HK-2 (cell line): Measurements from ENCODE around the gene SERP2.
"Not testable (repeated sequence)": the region's sequence is repeated elsewhere in the genome, so short reads cannot be mapped to it uniquely, and the experiment has no call there.

Source experiments
- DNase-seq: peaks from one replicate; pipeline ENCODE4 v3.0.0-alpha.2; 2018; ENCODE audit not compliant: unreplicated experiment

SERP2 gene

DNA sequence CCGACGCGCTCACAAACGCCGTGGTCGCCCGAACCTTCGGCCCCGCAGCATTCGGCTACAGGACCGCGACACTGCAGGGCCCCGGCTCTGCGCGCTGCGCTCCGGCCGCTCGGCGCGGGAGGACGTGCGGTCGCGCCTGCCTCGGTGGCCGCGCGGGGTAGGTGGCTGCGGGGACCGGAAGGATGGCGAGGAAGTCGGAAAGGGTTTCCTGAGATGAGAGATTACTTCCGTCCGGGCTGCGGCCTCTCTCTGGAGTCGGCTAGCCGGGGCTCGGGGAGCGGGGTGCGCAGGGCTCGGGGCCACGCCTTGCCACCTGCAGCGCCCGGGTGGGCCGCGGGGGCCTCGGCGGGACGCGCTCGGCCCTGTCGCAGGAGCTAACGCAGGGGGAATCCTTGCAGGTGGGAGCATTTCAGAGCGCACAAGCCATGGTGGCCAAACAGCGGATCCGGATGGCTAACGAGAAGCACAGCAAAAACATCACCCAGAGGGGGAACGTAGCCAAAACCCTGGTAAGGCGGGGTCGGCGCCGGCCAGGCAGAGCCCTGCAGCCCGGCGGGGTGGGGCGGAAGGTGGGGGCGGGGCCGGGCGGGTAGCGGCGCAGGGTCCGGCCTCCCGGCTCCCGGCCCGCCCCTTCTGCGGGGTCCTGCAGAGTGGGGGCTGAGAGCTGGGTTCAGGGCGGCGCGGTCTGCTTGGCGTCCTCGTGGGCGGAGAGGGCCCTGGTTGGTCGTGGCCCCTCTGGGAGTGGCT is at the start of gene SERP2:
SERP2 (plus strand) TSS at position 224 of the 747 bp plus-strand sequence; CDS start at position 426, 202 bp downstream.
- no peak for DNase-seq

DNA sequence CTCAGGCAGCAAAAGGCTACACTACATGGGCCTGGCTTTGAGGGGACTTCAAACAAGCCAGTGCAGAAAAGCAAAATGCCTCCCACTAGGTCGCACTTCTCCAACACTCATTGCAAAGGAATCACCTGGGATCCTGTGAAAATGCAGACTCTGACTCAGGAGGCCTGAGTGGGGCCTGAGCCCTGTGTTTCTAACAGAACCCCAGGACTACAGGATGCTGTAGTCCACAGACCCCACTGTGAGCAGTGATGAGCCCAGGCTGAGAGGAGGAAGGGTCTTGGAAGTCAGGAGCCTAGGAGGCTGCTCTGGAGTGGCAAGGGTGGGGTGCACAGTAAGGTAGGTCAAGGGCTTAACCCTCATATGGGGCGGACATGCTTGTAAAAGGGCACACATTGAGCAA is 46.7 kb upstream of the SERP2 start:
- no peak for DNase-seq

DNA sequence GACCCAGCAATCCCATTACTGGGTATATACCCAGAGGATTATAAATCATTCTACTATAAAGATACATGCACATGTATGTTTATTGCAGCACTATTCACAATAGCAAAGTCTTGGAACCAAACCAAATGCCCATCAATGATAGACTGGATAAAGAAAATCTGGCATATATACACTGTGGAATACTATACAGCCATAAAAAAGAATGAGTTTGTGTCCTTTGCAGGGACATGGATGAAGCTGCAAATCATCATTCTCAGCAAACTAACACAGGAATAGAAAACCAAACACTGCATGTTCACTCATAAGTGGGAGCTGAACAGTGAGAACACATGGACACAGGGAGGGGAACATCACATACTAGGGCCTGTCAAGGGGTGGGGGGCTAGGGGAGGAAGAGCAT is 44.6 kb upstream of the SERP2 start:
- not testable (repeated sequence) for DNase-seq

DNA sequence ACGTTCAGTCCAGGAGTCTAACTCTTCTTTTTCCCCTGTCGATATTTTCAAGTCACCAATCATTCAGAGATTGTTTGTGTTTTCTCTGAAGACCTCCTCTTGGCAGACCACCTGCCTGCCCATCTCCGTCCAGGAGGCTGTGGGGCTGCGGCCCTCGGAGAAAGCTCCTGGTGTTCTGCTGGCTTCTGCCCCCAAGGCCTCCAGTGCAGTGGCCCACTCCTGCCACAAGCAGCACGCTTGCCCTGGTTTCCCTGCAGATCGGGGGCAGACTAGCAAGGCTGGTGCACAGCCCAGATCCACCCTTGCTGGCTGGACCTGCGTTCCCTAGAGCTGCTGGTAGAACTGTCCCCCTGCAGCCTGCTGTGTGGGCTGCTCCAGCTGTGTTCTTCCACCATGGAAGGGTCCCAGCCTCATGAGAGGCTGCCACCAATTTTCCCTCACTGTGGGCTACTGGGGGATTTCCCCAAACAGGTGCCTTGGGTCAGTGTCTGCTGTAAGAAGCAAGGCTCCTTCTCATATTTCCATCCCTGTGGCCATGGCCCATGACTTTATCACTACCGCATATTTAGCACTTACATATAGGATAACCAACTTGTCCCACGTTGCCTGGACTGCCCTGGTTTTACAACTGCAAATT is 43.6 kb upstream of the SERP2 start:
- no peak for DNase-seq

DNA sequence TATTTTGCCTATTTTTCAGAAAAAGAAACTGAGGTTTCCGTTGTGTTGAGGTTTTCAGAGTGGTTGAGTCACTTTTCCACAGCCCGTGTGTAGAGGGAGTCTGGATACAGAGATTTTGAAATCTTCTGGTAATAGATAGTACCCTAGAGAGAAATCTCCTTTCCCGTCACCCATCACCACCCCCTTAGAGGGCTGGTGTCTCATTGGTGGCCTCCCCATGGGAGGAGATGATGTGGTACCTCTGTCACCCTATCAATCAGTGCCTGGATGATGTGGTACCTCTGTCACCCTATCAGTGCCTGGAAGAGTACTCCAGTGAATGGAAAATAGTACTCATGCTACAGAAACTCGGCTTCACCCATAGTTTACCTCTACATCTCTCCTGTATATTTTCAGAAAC is 42.2 kb upstream of the SERP2 start:
- DNase-seq, result no peak

DNA sequence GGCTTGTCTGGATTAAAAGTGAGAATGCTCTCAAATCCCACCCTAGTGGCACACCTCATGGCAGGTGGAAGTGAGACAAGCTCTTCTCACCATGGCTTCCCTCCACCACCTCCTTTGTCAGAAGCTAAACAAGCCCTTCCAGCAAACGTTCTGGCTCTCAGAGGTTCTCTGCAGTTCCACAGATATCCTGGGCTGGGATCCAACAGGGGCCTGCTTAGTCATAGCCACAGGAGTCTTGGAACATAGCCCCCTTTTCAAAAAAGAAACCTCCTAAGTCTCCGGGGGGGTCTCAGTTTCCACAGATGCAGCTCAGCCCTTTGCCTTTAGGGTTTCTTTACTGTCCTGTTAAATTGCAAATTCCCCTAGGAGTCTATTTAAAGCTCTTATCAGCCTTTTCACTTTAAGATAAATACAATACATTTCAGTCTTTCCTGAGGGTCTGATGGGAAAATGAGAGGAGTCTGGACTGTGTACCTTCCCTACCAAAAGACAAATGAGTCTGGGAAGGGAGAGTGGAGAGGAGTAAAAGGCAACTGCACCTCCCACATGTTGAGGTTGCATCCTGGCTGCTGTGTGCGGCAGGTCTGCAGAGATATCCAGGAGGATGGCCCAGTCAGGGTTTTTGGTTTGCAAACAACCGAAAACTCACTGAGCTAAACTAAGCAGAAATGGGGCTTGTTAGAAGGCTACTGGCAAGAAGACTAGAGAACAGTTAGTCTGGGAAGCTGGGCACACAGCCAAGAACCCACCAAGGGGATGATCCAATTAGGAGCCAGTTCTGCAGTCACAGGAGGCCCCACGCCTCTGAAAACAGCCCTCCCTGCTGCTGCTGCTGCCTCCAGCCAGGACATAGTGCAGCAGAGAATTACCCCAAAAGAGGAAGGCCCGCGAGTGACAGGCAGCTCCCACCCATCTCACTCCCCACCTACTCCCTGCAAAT is 41.4 kb upstream of the SERP2 start:
- DNase-seq, result no peak

DNA sequence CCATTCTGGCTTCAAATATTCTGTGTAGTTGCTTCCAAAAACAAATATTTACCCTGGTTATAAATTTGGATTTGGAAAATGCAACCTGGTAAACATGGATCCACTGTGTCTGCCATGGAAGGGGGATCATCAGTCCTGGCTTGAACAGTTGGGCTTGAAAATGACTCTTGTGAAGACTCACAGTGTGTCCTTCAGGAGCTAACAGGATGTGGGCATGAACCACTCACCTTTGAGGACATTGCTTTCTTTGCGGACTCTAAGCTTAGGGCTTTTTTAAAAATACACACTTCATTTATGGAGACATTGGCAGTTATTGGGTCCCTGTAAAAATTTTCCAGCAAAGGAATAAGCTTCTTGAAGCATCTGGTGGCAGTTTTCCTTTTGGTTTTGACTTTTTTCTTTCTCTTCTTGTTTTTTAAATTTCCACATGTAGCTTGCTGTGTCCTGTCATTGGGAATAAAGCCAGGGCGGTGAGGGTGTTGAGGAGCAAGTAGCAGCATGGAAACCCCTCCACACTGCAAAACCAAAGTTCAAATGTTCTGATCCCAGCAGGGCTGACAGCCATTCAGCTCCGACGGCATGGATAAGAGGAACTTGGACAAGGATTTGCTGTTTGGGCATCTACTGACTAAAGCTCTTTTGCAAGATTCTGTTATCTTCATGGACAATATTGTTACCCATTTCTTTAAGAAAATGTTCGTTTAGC is 39.5 kb upstream of the SERP2 start:
- no peak for DNase-seq

DNA sequence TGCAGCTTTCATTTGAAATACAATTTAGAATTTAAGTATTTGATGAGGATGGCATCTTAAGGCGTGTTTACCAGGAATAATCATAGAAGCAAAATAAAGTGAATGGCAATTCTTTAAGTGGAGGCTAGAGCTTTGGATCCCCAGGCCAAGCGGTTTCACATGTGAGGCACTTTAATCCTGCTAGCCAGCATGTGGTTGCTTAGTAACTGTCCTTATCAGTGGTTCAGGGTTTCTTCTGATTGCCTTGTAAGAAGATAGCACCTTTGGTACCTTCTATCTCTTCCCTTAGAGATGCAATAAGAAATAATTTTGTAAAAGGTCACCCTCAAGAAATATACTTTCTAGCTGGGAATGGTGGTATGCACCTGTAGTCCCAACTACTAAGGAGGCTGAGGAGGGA is 38.9 kb upstream of the SERP2 start:
- no peak for DNase-seq

DNA sequence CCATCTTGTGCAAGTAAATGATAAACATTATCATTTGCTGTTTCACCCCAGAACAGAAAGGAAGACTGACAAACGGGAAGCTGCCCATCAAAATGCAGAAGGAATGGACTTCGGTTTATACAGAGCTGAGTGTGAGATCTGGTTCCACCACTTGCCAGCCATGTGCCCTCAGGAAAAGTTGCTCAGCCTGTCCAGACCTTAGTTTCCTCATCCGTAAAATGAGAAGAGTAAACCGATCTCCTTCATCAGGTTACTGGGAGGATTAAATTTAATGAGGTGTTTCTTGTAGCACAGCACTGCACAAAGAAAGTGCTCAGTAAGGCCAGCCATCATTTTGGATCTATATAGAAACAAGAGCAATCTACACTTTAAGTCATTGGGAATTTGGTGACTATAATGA is 36.7 kb upstream of the SERP2 start:
- DNase-seq, result no peak

DNA sequence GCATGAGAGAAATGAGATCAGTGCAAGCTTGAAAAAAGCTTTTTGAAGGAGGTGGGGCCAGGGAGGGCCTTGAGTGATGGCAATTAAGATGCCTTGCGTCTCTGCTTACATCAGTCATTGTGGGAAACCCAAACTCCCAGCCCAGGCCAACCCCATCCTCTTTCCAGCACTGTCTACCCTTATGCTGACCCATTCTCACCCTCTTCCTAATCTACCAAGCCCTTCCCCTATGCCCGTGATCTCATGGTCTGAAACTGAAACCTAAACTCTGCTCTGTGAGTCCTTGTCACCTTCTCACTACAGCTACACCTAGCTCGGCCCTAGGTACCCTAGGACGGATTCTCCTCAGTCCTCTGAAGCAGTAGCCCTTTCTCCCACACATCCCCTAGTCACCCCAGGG is 36.0 kb upstream of the SERP2 start:
- DNase-seq, result no peak

DNA sequence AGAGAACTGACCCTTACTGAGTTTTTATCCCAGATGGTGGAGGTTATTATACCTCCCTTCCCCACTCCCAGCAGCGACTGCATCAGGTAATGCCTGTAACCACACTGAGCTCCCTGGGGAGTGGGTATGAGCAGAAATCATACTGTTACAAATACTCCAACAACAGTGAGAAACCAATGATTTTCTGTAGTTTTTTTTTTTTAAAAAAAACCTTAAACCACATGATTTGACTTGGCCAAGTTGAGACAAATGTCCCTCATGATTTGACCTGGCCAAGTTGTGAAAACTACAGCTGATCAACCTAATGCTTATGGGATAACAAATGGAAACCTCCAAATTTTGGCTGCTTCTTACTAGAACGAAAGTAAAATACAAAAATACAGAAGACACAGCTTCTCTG is 33.1 kb upstream of the SERP2 start:
- DNase-seq, result no peak

DNA sequence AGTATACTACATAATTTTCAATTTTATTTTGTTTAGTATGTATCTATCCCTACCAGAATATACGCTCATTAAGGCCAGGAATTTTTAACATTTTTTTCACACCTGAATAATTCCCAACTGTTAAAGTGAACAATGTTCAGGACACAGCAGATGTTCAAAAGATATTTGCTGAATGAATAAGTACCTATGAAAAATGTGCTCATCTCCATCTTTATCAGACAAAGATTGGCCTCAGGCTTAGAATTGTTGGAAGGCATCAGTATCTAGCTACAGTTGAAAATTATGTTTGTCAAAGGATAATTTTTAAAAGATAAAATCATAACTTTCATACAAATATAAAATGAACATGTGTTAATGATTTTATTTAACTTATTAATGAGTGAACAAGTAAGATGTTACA is 30.9 kb upstream of the SERP2 start:
- no peak for DNase-seq

DNA sequence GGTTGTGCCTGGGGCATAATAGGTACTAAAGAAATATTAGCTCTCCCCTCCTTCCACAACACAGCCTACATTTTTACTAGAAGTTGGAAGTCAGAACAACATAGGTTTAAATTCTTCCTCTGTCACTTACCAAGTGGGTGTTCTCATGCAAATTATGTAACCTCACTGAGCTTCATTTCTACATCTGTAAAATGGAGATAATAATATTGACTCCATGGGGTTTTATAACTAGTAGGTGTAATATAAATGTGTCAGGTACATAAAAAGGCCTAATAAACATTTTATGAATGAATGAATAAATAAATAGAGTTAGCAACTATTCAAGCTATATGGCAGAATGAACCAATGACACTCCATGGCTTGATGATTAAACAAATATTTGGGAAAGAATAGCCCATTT is 27.1 kb upstream of the SERP2 start:
- no peak for DNase-seq

DNA sequence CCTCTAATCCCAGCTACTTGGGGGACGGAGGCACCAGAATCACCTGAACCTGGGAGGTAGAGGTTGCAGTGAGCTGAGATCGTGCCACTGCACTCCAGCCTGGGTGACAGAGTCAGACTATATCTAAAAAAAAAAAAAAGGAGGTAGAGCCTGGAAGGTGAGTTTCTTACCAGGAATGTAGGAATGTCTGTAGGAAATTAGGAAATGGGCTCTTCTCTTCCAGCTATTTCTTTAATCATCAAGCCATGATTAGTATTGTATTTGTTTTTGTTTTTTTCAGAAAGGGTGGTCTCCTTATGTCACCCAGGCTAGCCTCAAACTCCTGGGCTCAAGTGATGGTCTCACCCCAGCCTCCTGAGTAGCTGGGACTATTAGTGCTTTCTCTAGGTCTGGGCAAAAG is 26.3 kb upstream of the SERP2 start:
- no peak for DNase-seq

DNA sequence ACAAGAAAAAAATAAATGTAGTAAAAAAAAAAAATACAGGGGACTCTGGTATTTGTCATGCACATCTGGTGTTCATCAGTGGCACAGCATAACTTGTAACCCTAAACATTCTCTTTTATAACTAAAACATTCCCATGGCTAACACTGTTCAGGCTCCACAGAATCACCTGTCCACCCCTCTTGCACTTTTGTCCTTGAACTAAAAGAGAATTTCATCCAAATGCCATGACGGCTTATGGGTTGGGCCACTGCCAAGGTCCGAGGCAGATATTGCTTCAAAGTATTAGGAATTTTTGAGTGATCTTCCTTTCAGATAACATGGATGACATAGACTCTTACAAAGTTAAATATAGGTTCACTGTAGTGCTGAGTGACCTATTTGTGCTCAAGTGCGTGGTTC is 25.7 kb upstream of the SERP2 start:
- no peak for DNase-seq

DNA sequence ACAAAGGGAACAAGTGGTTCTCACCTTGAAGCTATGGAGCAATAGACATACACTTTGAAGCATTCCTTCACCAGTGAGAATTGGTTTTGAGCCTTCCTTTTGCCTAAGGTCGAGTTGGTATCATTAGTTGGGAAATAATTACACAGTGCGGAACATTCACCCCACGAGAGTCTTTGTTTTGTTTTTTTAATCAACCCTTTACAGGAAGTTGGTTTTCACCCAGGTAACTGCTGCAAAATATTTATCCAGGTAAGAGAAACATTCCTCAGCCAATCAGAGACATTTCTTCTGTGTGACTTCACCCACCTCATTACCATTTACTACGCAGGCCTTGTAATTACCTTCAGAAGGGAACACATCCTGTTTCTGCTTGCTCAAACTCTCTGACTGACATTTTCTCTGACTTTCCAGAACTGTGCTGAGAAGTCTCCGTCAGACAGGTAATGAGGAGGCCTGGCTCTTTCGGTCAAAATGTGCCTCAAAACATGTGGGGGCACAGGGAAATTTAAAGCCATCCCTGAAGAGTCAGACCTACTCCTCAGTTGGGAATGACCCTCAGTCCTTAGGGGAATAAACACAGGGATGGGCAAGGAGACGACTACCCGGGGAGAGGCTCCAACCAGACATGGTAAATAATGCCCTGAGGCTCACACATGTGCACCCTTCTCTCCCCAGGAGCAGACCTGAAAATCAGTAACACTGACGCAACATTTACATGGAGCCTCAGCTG is 22.7 kb upstream of the SERP2 start:
- DNase-seq, result no peak

DNA sequence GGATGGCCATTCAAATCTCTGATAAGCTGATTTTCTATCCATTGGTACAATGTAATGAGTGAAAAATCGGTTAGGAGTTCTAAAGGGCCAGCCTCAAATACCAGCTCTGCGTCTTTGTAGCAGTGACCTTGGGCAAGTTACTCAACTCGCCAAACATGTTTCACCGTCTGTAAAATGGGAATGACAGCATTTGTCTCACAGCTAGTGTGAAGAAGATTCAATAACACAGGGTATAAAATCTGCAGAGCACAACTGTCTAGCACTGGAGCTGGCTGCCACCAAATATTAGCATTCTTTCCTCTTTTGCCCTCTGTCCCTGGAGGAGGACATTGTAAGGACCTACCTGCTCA is 22.1 kb upstream of the SERP2 start:
- no peak for DNase-seq

DNA sequence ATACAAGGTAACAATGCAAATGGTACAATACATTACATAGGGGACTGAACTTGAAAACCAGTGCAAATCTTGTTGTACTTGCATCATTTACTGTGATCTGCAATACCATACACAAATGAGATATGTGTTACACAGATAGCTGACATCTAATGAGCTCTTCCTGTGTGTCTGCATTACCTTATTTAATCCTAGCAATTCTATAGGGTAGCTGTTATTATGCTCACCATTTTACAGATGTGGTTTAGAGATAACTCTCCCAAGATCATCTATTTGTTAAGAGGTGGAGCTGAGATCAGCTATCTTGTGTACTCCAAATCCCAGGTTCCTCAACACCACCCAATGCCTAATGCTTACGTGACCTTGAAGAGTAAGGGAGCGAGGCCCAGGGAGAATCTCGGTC is 21.4 kb upstream of the SERP2 start:
- no peak for DNase-seq

DNA sequence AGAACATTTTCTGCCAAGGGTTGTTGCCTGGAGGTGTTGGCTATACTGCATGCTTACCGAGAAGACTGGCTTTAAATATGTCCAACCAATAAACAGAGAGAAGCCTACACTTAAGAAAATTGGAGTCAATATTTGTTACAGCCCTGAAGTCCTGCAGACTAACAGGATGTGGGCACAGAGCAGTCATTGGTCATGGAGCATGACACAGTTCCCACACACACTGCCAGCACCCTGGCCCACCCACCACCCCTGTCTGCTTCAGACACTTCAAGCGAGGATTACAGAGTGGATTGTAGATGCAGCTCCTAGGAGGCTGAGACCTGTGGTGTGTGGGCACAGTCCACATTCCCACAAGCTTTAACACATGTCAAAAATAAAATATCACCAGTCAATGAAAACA is 21.0 kb upstream of the SERP2 start:
- no peak for DNase-seq

DNA sequence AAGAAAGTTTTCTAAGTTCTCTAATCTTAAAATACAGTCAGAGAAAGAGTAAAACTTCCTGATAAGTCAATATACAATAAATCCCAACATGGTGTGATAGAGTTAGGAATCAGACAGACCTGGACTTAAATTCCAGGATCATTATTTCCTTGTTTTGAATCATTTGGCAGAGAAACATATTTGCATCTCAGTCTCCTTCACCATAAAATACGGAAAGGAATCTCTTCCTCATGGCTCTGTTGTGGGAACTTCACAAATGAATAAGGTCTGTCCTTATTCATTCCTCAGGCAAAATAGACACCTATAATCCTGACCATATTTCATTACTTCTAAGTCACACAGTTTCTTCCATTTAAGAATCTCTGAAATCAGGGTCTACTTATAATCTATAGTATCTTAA is 19.3 kb upstream of the SERP2 start:
- no peak for DNase-seq

DNA sequence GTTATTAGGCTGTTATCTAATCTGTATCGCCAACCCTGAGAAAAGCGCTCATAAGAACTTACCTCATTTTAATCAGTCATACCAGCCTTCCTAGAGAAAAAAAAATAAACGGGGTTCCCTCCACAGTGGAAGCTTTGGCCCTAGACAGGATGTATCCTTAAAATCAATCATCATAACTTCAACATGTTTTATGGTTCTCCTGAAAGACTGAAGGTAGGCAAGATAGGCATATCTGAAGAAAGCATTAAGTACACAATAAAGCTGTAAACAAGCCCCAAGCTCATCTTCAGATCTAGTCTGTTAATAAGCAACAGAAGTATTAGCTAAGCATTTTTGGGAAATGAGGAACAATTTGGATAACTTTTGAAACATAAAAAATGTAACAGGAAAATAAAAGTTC is 18.7 kb upstream of the SERP2 start:
- no peak for DNase-seq

DNA sequence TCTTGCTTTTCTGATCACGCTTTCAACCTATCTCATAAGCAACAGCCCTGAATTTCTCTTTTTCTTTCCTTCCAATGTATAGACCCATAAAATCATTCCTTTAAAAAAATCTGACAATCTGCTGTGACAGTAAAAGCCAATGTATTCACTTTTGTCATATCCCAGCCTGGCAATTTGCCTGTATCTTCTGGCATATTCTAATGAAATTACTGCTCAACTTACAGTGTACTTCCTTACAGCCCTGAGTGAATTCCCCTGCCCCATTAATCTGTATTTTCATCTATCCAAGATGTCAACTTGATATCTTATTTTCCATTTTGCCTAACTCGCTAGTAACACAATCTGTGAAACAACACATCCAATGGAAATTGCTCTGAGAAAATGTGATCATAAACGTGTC is 18.0 kb upstream of the SERP2 start:
- DNase-seq, result no peak
